CD14-positive monocyte (primary cell): ENCODE results near the gene RASAL2. TPM values are rescaled to one million over a fixed set of nuclear protein-coding genes. Genes with fewer than 3 reads are reported as not detected.
A peak's percentile ranks its signal among the peaks of the same experiment; 100 is the strongest.

Source experiments
- DNase-seq, 3 donors: peaks; one replicate each; pipeline ENCODE4 v3.0.0-alpha.2; 2011 to 2022
- H2AFZ ChIP-seq: 2 replicates; pipeline ENCODE4 v1.6.0; 2012; ENCODE audit warnings: mild to moderate bottlenecking, low read depth, low read length, inconsistent platforms; ENCODE audit not compliant: insufficient read depth, poor library complexity, severe bottlenecking
- H3K27ac ChIP-seq, 2 donors: 1 replicate in 1 of 2; 2 replicates in 1 of 2; pipeline ENCODE4 v1.5.1; 2012 to 2013; ENCODE audit warnings: low read length in 2 of 2, control low read depth in 1 of 2, inconsistent platforms in 1 of 2, low read depth in 1 of 2, mild to moderate bottlenecking in 1 of 2
- H3K27me3 ChIP-seq, 2 donors: one replicate each; pipeline versions ENCODE4 v1.6.0 to v1.6.1; 2011 to 2013; ENCODE audit warnings: low read length in 2 of 2; ENCODE audit not compliant: control insufficient read depth in 2 of 2, insufficient read depth in 2 of 2
- H3K36me3 ChIP-seq, 2 donors: replicated peaks in 1 of 2; 1 replicate in 1 of 2; 2 replicates in 1 of 2; pipeline versions ENCODE4 v1.5.1 to v1.6.1; 2012 to 2013; ENCODE audit warnings: low read length in 2 of 2, control low read depth in 1 of 2, inconsistent platforms in 1 of 2, mild to moderate bottlenecking in 1 of 2; ENCODE audit not compliant: insufficient read depth in 2 of 2, control insufficient read depth in 1 of 2
- H3K4me1 ChIP-seq, 2 donors: 1 replicate in 1 of 2; 2 replicates in 1 of 2; pipeline versions ENCODE4 v1.5.1 to v1.6.1; 2012 to 2013; ENCODE audit warnings: low read length in 2 of 2, control low read depth in 1 of 2, inconsistent platforms in 1 of 2, mild to moderate bottlenecking in 1 of 2, moderate library complexity in 1 of 2; ENCODE audit not compliant: insufficient read depth in 2 of 2, control insufficient read depth in 1 of 2
- H3K4me2 ChIP-seq: replicated peaks from 2 replicates; pipeline ENCODE3; 2012; ENCODE audit warnings: low read length, moderate library complexity, mild to moderate bottlenecking; ENCODE audit not compliant: poor library complexity, severe bottlenecking; ENCODE audit errors: extremely low read depth
- H3K4me3 ChIP-seq, 3 experiments: fragments of 200-600 bp in 1 of 3; sonication (generic) in 1 of 3; replicated peaks in 1 of 3; 1 replicate in 2 of 3; 2 replicates in 1 of 3; pipeline ENCODE4 v1.5.1; 2011 to 2013; ENCODE audit warnings: low read length in 3 of 3, mild to moderate bottlenecking in 3 of 3, control low read depth in 2 of 3, low read depth in 2 of 3, inconsistent platforms in 1 of 3, moderate library complexity in 1 of 3
- H3K79me2 ChIP-seq: 2 replicates; pipeline ENCODE4 v1.6.0; 2012; ENCODE audit warnings: mild to moderate bottlenecking, control low read depth, inconsistent platforms, low read length, moderate library complexity; ENCODE audit not compliant: insufficient read depth
- H3K9ac ChIP-seq: 2 replicates; pipeline ENCODE4 v1.6.0; 2017; ENCODE audit warnings: low read length, mild to moderate bottlenecking; ENCODE audit not compliant: insufficient read depth, poor library complexity, severe bottlenecking
- H3K9me3 ChIP-seq, 2 donors: replicated peaks in 1 of 2; 1 replicate in 1 of 2; 2 replicates in 1 of 2; pipeline versions ENCODE4 v1.5.1 to v1.6.1; 2012 to 2013; ENCODE audit warnings: low read length in 2 of 2, control low read depth in 1 of 2; ENCODE audit not compliant: control insufficient read depth in 1 of 2, insufficient read depth in 1 of 2
- H4K20me1 ChIP-seq: 2 replicates; pipeline ENCODE4 v1.6.0; 2012; ENCODE audit warnings: mild to moderate bottlenecking, low read length, control low read depth, moderate library complexity; ENCODE audit not compliant: insufficient read depth
- H3K27ac Mint-ChIP-seq, 7 donors: one replicate each; pipeline ENCODE4 v1.8.0; 2020; ENCODE audit warnings: mild to moderate bottlenecking in 7 of 7, mixed read lengths in 7 of 7, moderate library complexity in 6 of 7, inconsistent platforms in 2 of 7
- H3K27me3 Mint-ChIP-seq, 3 donors: one replicate each; pipeline ENCODE4 v1.8.0; 2021 to 2022; ENCODE audit warnings: low read depth in 3 of 3, mild to moderate bottlenecking in 3 of 3, mixed read lengths in 3 of 3, moderate library complexity in 3 of 3, inconsistent platforms in 1 of 3
- H3K36me3 Mint-ChIP-seq, 2 donors: one replicate each; pipeline ENCODE4 v1.8.0; 2020; ENCODE audit warnings: mixed read lengths in 2 of 2, inconsistent platforms in 1 of 2, mild to moderate bottlenecking in 1 of 2
- H3K4me1 Mint-ChIP-seq: one replicate; pipeline ENCODE4 v1.8.0; 2020; ENCODE audit warnings: mild to moderate bottlenecking, mixed read lengths
- H3K4me3 Mint-ChIP-seq, 2 donors: one replicate each; pipeline ENCODE4 v1.8.0; 2020; ENCODE audit warnings: mild to moderate bottlenecking in 2 of 2, mixed read lengths in 2 of 2, moderate library complexity in 1 of 2
- H3K9me3 Mint-ChIP-seq, 7 donors: one replicate each; pipeline ENCODE4 v1.8.0; 2020 to 2022; ENCODE audit warnings: mixed read lengths in 7 of 7, mild to moderate bottlenecking in 6 of 7, moderate library complexity in 6 of 7, inconsistent platforms in 2 of 7
- WGBS: methylation state at CpG from one replicate; pipeline ENCODE4 v1.1.5; 2013; ENCODE audit warnings: missing lambda C conversion rate; ENCODE audit not compliant: insufficient coverage; 5-methylcytosine and 5-hydroxymethylcytosine counted together
- intact Hi-C, 2 donors: fragments of 100-400 bp; cut with micrococcal nuclease; formaldehyde crosslinking; loops; one replicate each; pipeline versions ENCODE4 v1.15.0 to v1.15.1; 2023
- polyA plus RNA-seq, 3 donors: library from polyadenylated mRNA; depleted of rRNA in 1 of 3; unstranded in 2 of 3; stranded (reverse) in 1 of 3; fragments of 300-500 nt in 2 of 3; fragments of >200 nt in 1 of 3; fragmentation: Illumina TruSeq in 2 of 3; gene quantifications; 1 replicate in 2 of 3; 2 replicates in 1 of 3; pipeline ENCODE4 v1.2.3, GENCODE V29; 2012 to 2021
- TF ChIP-seq, protein P1 (sequence below): fragments of 200-600 bp; IDR thresholded peaks from one replicate; pipeline ENCODE4 v1.8.0; 2022; ENCODE audit warnings: antibody characterized with exemption, mild to moderate bottlenecking

Gene RASAL2
- polyA plus RNA-seq, 3 donors, result 0.15 to 1.00 (median 0.63) TPM

DNA sequence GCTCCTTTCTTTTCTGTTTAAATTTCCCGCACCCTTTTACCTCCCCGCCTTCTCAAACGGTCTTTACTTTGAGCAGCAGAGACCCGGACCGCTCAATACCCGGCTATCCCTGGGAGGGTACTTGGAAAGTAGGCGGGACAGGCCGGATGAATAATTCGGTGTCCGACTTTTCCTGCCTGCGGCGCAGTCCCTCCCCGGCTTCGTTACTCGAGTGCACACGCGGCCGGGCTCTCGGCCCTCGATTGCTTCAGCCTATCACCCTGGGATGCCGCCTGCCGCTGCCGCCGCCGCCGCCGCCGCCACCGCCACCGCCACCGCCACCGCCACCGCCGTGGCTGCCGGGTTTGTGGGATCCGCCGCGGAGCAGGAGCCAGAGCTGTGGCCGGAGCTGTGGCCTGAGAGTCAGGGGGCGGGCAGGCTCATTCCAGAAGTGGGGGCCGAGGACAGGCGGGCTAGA is 382 bp upstream of the RASAL2 start:
- no peaks in the 10 kb centered on the region for H3K9me3 ChIP-seq
- no peaks in the 10 kb centered on the region for H4K20me1 ChIP-seq
- peak; percentile 74 to 84 (median 83) for DNase-seq
- H3K4me1 ChIP-seq, result peaks cover 14 to 23% of the 10 kb centered on the region in 2 donors
- Mint-ChIP-seq H3K36me3 (no peaks in the 10 kb centered on the region), H3K27ac (peak overlapping the region in 4 of 7 donors; percentile 18 to 82 (median 72)), H3K27me3 (peaks cover 12 to 13% (median 12%) of the 10 kb centered on the region in 3 donors), H3K4me1 (peaks cover 20% of the 10 kb centered on the region), H3K4me3 (peak overlapping the region; percentile 88 to 97), H3K9me3 (no peaks in the 10 kb centered on the region)
- H3K36me3 ChIP-seq, result no peaks in the 10 kb centered on the region
- TF ChIP-seq, protein P1, sequence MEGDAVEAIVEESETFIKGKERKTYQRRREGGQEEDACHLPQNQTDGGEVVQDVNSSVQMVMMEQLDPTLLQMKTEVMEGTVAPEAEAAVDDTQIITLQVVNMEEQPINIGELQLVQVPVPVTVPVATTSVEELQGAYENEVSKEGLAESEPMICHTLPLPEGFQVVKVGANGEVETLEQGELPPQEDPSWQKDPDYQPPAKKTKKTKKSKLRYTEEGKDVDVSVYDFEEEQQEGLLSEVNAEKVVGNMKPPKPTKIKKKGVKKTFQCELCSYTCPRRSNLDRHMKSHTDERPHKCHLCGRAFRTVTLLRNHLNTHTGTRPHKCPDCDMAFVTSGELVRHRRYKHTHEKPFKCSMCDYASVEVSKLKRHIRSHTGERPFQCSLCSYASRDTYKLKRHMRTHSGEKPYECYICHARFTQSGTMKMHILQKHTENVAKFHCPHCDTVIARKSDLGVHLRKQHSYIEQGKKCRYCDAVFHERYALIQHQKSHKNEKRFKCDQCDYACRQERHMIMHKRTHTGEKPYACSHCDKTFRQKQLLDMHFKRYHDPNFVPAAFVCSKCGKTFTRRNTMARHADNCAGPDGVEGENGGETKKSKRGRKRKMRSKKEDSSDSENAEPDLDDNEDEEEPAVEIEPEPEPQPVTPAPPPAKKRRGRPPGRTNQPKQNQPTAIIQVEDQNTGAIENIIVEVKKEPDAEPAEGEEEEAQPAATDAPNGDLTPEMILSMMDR, result no peak
- H3K79me2 ChIP-seq, result no peaks in the 10 kb centered on the region
- peak overlapping the region; percentile 64 for H3K9ac ChIP-seq
- WGBS, result under 1% methylated on average over 39 of the region's 42 CpGs
- no peak overlapping the region for H3K27ac ChIP-seq
- H3K27me3 ChIP-seq, result peaks cover 13% of the 10 kb centered on the region in 2 donors
- peak overlapping the region; percentile 98 for H2AFZ ChIP-seq
- peak overlapping the region; percentile 88 for H3K4me2 ChIP-seq
- peak overlapping the region; percentile 63 to 85 (median 84) for H3K4me3 ChIP-seq
- intact Hi-C loops, result no loop called here

DNA sequence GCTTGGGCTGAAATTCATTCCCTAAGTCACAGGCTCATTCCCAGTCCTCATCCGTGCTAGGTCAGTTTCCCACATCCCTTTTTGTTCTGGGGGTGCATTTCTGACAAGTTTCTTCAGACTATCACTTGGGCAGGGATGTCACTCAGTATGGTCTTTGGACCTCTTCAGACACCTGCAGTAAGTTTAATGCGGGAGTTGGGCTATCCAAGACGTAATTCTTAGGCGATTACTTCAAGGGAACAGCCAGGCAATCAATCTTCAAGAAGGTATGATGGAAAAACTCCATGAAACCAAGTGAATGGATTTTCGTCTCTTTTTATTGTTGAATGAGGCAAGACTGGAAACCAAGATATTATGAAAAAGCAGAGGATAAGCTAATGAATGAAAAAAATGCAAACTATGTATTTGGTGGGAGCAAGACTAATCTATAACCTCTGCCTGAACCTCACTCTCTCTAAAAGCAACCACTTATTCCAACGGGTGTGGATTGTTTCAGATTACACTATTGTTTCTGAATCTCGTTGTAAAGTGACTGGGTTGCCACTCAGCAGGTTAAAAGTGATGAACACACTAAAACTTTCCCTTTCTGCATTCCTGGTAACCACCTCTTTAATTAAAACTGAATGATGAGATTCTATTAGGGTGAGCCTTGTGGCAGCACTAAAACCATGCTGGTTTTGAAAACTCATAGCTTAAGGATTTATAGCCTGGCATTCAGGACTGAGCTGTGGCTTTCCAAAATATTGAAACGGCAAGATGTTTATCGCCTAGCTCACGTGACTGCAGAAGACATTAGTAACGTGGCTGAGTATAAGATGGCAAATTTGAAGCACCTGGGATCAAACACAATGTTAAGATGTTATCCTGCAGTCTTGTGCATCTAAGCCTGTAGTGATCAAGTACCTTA is 1.1 kb downstream of the RASAL2 start:
- no peaks in the 10 kb centered on the region for H3K79me2 ChIP-seq
- WGBS, result 18% methylated on average over 6 of the region's 11 CpGs

More for the DNA sequence above, 1.1 kb downstream of the RASAL2 start:
- peaks cover 23% of the 10 kb centered on the region for H3K4me1 Mint-ChIP-seq
- H3K27me3 Mint-ChIP-seq, result peaks cover 12 to 13% (median 12%) of the 10 kb centered on the region in 3 donors
- H3K9me3 Mint-ChIP-seq, result no peaks in the 10 kb centered on the region
- no peaks in the 10 kb centered on the region for H3K36me3 Mint-ChIP-seq
- H3K27ac Mint-ChIP-seq, result peak overlapping the region in 1 of 7 donors; percentile 28
- no peaks in the 10 kb centered on the region for H3K9me3 ChIP-seq
- H3K4me3 ChIP-seq, result peak overlapping the region; percentile 63 to 85 (median 84)
- peaks cover 17 to 24% of the 10 kb centered on the region in 2 donors for H3K4me1 ChIP-seq
- intact Hi-C loops, result no loop called here
- H3K27me3 ChIP-seq, result peaks cover 13% of the 10 kb centered on the region in 2 donors
- H4K20me1 ChIP-seq, result no peaks in the 10 kb centered on the region
- TF ChIP-seq, protein P1, result no peak
- DNase-seq, result no peak
- no peak overlapping the region for H3K27ac ChIP-seq
- peak overlapping the region; percentile 88 for H3K4me2 ChIP-seq
- no peaks in the 10 kb centered on the region for H3K36me3 ChIP-seq
- peak overlapping the region; percentile 64 for H3K9ac ChIP-seq
- H3K4me3 Mint-ChIP-seq, result peak overlapping the region; percentile 88 to 89
- peak overlapping the region; percentile 98 for H2AFZ ChIP-seq
